Suprapubic skin (tissue), 3 donors: ENCODE data around the gene MFAP2.

ENCODE experiments used
- POLR2A ChIP-seq, 2 donors: fragments of 450-650 bp; IDR thresholded peaks; one replicate each; pipeline ENCODE4 v1.6.1; 2017; ENCODE audit warnings: antibody characterized with exemption in 2 of 2, mild to moderate bottlenecking in 2 of 2, moderate library complexity in 2 of 2
- TF ChIP-seq, protein P1 (sequence below), 2 donors: fragments of 200-600 bp in 1 of 2; fragments of 450-650 bp in 1 of 2; sonication (generic) in 1 of 2; IDR thresholded peaks; one replicate each; pipeline ENCODE4 v1.5.1; 2016 to 2019; ENCODE audit warnings: antibody characterized with exemption in 2 of 2, mild to moderate bottlenecking in 1 of 2, moderate library complexity in 1 of 2

DNA sequence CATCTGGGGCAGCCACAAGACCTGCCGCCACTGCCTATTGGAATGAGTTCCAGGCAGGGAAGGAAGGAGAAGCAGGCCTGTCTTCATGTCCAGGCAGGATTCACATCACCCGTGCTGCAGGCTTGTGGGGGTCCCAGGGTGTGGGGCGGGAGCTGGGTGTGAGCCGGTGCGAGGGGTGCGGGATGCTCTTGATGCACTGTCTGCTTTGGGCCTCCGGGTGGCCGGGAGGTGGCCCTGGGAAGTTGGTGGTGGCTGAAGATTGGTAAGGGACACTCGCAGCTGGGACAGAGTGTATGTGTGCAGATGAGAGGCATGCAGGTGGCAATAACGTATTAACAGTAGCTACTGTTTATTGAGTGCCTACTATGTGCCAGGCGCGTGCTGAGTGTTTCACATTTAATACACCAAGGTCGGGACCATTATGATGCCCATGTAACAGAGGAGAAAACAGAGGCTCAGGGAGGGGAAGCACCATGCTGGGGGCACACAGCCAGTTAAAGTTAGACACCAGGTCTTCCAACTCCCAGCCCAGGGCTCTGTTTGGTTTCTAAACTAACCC is 55.4 kb downstream of the MFAP2 start:
- TF ChIP-seq, protein P1, sequence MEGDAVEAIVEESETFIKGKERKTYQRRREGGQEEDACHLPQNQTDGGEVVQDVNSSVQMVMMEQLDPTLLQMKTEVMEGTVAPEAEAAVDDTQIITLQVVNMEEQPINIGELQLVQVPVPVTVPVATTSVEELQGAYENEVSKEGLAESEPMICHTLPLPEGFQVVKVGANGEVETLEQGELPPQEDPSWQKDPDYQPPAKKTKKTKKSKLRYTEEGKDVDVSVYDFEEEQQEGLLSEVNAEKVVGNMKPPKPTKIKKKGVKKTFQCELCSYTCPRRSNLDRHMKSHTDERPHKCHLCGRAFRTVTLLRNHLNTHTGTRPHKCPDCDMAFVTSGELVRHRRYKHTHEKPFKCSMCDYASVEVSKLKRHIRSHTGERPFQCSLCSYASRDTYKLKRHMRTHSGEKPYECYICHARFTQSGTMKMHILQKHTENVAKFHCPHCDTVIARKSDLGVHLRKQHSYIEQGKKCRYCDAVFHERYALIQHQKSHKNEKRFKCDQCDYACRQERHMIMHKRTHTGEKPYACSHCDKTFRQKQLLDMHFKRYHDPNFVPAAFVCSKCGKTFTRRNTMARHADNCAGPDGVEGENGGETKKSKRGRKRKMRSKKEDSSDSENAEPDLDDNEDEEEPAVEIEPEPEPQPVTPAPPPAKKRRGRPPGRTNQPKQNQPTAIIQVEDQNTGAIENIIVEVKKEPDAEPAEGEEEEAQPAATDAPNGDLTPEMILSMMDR (IDR thresholded peaks at IDR 0.05): no peak
- TF ChIP-seq POLR2A (IDR thresholded peaks at IDR 0.05): no peak
